GM23248 (cell line): ENCODE data around the gene DNPH1. TPM values are rescaled to one million over a fixed set of nuclear protein-coding genes. Genes with fewer than 3 reads are reported as not detected.

Experiments
- DNase-seq: peaks from one replicate; pipeline ENCODE4 v3.0.0-alpha.2; 2015
- H2AFZ ChIP-seq: fragments of 200-600 bp; sonication (generic); 2 replicates; pipeline ENCODE4 v1.6.1; 2016; ENCODE audit warnings: antibody characterized with exemption
- H3F3A ChIP-seq: fragments of 200-600 bp; sonication (generic); 2 replicates; pipeline ENCODE4 v1.6.1; 2016; ENCODE audit warnings: mild to moderate bottlenecking, antibody characterized with exemption, mixed run types; ENCODE audit not compliant: insufficient read depth
- H3K27ac ChIP-seq: fragments of 200-600 bp; sonication (generic); 2 replicates; pipeline ENCODE4 v1.5.1; 2016; ENCODE audit warnings: mild to moderate bottlenecking
- H3K27me3 ChIP-seq: fragments of 200-600 bp; sonication (generic); replicated peaks from 2 replicates; pipeline ENCODE4 v1.6.1; 2016; ENCODE audit warnings: mild to moderate bottlenecking; ENCODE audit not compliant: insufficient read depth
- H3K36me3 ChIP-seq: fragments of 200-600 bp; sonication (generic); 2 replicates; pipeline ENCODE4 v1.6.1; 2016; ENCODE audit warnings: low read depth, mild to moderate bottlenecking
- H3K4me1 ChIP-seq: fragments of 200-600 bp; sonication (generic); 2 replicates; pipeline ENCODE4 v1.6.1; 2016; ENCODE audit warnings: mild to moderate bottlenecking; ENCODE audit not compliant: insufficient read depth
- H3K4me2 ChIP-seq: fragments of 200-600 bp; sonication (generic); one replicate; pipeline ENCODE4 v1.6.1; 2016; ENCODE audit warnings: mild to moderate bottlenecking; ENCODE audit not compliant: unreplicated experiment
- H3K4me3 ChIP-seq: fragments of 200-600 bp; sonication (generic); 2 replicates; pipeline ENCODE4 v1.5.1; 2016; ENCODE audit warnings: mild to moderate bottlenecking
- H3K79me2 ChIP-seq: fragments of 200-600 bp; sonication (generic); 2 replicates; pipeline ENCODE4 v1.6.1; 2016; ENCODE audit warnings: mild to moderate bottlenecking; ENCODE audit not compliant: insufficient read depth
- H3K9ac ChIP-seq: fragments of 200-600 bp; sonication (generic); 2 replicates; pipeline ENCODE4 v1.6.1; 2016; ENCODE audit warnings: mild to moderate bottlenecking
- H3K9me2 ChIP-seq: fragments of 200-600 bp; sonication (generic); 2 replicates; pipeline ENCODE4 v1.6.1; 2016; ENCODE audit warnings: mixed run types, mild to moderate bottlenecking, moderate library complexity; ENCODE audit not compliant: insufficient read depth
- H3K9me3 ChIP-seq: fragments of 200-600 bp; sonication (generic); one replicate; pipeline ENCODE4 v1.6.1; 2017; ENCODE audit warnings: low read depth
- H4K20me1 ChIP-seq: fragments of 200-600 bp; sonication (generic); 2 replicates; pipeline ENCODE4 v1.6.0; 2016; ENCODE audit not compliant: insufficient read depth
- EZH2 ChIP-seq: fragments of 200-600 bp; sonication (generic); IDR thresholded peaks from 2 replicates; pipeline ENCODE4 v1.6.1; 2018; ENCODE audit warnings: antibody characterized with exemption, mild to moderate bottlenecking; ENCODE audit not compliant: insufficient read depth, poor library complexity, severe bottlenecking
- EZH2phosphoT487 ChIP-seq: fragments of 200-600 bp; sonication (generic); IDR thresholded peaks from 2 replicates; pipeline ENCODE4 v1.6.1; 2018; ENCODE audit warnings: antibody characterized with exemption, moderate library complexity, mild to moderate bottlenecking, low read depth; ENCODE audit not compliant: insufficient read depth
- WGBS, 2 experiments: methylation state at CpG; one replicate each; pipeline ENCODE4 v1.1.6; 2015 to 2017; ENCODE audit warnings: low lambda C conversion rate in 2 of 2, low coverage in 1 of 2; ENCODE audit errors: missing lambda C conversion rate in 2 of 2; 5-methylcytosine and 5-hydroxymethylcytosine counted together
- in situ Hi-C: fragments of 300-500 bp; cut with MboI; formaldehyde crosslinking; loops from 2 replicates; pipeline ENCODE4 v1.15.0; 2020
- polyA plus RNA-seq: library from polyadenylated mRNA; unstranded; fragments of >200 nt; fragmentation: Nextera tagmentation; extraction: Ambion mirVana; gene quantifications from 2 replicates; pipeline ENCODE4 v1.2.1, GENCODE V29; 2016
- total RNA-seq: library from RNA; depleted of rRNA; stranded (reverse); fragments of >200 nt; shearing (Covaris generic); gene quantifications from 2 replicates; pipeline ENCODE4 v1.2.3, GENCODE V29; 2014

Gene DNPH1
- total and polyA plus RNA-seq, 2 experiments from 2014 or later: 93.6 to 94.8 TPM

GRCh38 chr6:43217351-43217750 is 11.9 kb downstream of the DNPH1 start:
- Histone ChIP-seq H3K27me3 (no peaks in the 10 kb centered on the region), H2AFZ (no peak overlapping the region), H3K79me2 (no peaks in the 10 kb centered on the region), H3K4me1 (no peaks in the 10 kb centered on the region), H3K9ac (no peak overlapping the region), H3K4me2 (no peak overlapping the region), H3K36me3 (peaks cover 3% of the 10 kb centered on the region; the same call in 1 of the 2 replicates), H3F3A (no peaks in the 10 kb centered on the region), H3K4me3 (no peak overlapping the region), H4K20me1 (no peaks in the 10 kb centered on the region), H3K9me2 (no peaks in the 10 kb centered on the region), H3K9me3 (no peaks in the 10 kb centered on the region), H3K27ac (no peak overlapping the region)
- in situ Hi-C loops: no loop called here
- WGBS, 2 experiments: 72 to 73% methylated on average over 5 of the region's 5 CpGs
- DNase-seq: no peak
- TF ChIP-seq EZH2phosphoT487 (no peak), EZH2 (no peak)

GRCh38 chr6:43216200-43216599 is 13.1 kb downstream of the DNPH1 start:
- Histone ChIP-seq H3K4me3 (no peak overlapping the region), H3K9ac (no peak overlapping the region), H3K27me3 (no peaks in the 10 kb centered on the region), H3K9me2 (no peaks in the 10 kb centered on the region), H3K9me3 (no peaks in the 10 kb centered on the region), H2AFZ (no peak overlapping the region), H3F3A (no peaks in the 10 kb centered on the region), H3K4me1 (no peaks in the 10 kb centered on the region), H3K36me3 (peaks cover 3% of the 10 kb centered on the region; the same call in 1 of the 2 replicates), H3K79me2 (no peaks in the 10 kb centered on the region), H3K27ac (no peak overlapping the region), H3K4me2 (no peak overlapping the region), H4K20me1 (no peaks in the 10 kb centered on the region)
- 92 to 99% methylated on average over 10 to 12 of the region's 12 CpGs for WGBS, 2 experiments
- in situ Hi-C loops: no loop called here
- DNase-seq: no peak
- no peak for TF ChIP-seq EZH2
- TF ChIP-seq EZH2phosphoT487: no peak

- H3K9me2 ChIP-seq: no peaks in the 10 kb centered on the region
- no peak overlapping the region for H3K27ac ChIP-seq
- peaks cover 3% of the 10 kb centered on the region; the same call in 1 of the 2 replicates for H3K36me3 ChIP-seq
- H2AFZ ChIP-seq: no peak overlapping the region
- H3K9ac ChIP-seq: no peak overlapping the region
- H3K27me3 ChIP-seq: no peaks in the 10 kb centered on the region
- no peaks in the 10 kb centered on the region for H3K4me1 ChIP-seq
- no peak overlapping the region for H3K4me3 ChIP-seq
- no peak for DNase-seq
- H3K9me3 ChIP-seq: no peaks in the 10 kb centered on the region
- no peaks in the 10 kb centered on the region for H3K79me2 ChIP-seq
- no peaks in the 10 kb centered on the region for H4K20me1 ChIP-seq
- in situ Hi-C loops: no loop called here
- no peak overlapping the region for H3K4me2 ChIP-seq
- H3F3A ChIP-seq: no peaks in the 10 kb centered on the region
- TF ChIP-seq EZH2phosphoT487 (no peak), EZH2 (no peak)
- WGBS, 2 experiments: 88 to 98% methylated on average over 8 of the region's 8 CpGs
Measured at GRCh38 chr6:43215066-43215465, 14.2 kb downstream of the DNPH1 start.

- Histone ChIP-seq H3K9me3 (no peaks in the 10 kb centered on the region), H3K27ac (no peak overlapping the region), H3K36me3 (peaks cover 3% of the 10 kb centered on the region; the same call in 1 of the 2 replicates), H2AFZ (no peak overlapping the region), H3K4me2 (no peak overlapping the region), H4K20me1 (no peaks in the 10 kb centered on the region), H3K79me2 (no peaks in the 10 kb centered on the region), H3K9ac (no peak overlapping the region), H3F3A (no peaks in the 10 kb centered on the region), H3K9me2 (no peaks in the 10 kb centered on the region), H3K4me3 (no peak overlapping the region), H3K27me3 (no peaks in the 10 kb centered on the region), H3K4me1 (no peaks in the 10 kb centered on the region)
- in situ Hi-C loops: no loop called here
- no peak for DNase-seq
- 81 to 84% methylated on average over 10 to 11 of the region's 11 CpGs for WGBS, 2 experiments
- TF ChIP-seq EZH2phosphoT487: no peak
- no peak for TF ChIP-seq EZH2
Measured at GRCh38 chr6:43213431-43213830, 15.8 kb downstream of the DNPH1 start.

GRCh38 chr6:43211955-43212354 is 17.3 kb downstream of the DNPH1 start:
- no peak for DNase-seq
- WGBS, 2 experiments: 62 to 65% methylated on average over 1 of the region's 1 CpG
- peaks cover 6% of the 10 kb centered on the region; the same call in 1 of the 2 replicates for H3K36me3 ChIP-seq
- no peak overlapping the region for H3K4me3 ChIP-seq
- no peak overlapping the region for H2AFZ ChIP-seq
- no peaks in the 10 kb centered on the region for H3K27me3 ChIP-seq
- no peaks in the 10 kb centered on the region for H3K4me1 ChIP-seq
- TF ChIP-seq EZH2 (no peak), EZH2phosphoT487 (no peak)
- in situ Hi-C loops: no loop called here
- no peak overlapping the region for H3K27ac ChIP-seq
- H3K4me2 ChIP-seq: no peak overlapping the region
- no peak overlapping the region for H3K9ac ChIP-seq
- no peaks in the 10 kb centered on the region for H3F3A ChIP-seq
- no peaks in the 10 kb centered on the region for H3K9me3 ChIP-seq
- H3K9me2 ChIP-seq: no peaks in the 10 kb centered on the region
- H3K79me2 ChIP-seq: no peaks in the 10 kb centered on the region
- no peaks in the 10 kb centered on the region for H4K20me1 ChIP-seq
